Endometrium (tissue), 2 donors: Measurements from ENCODE around the gene SH3PXD2A.
A peak's percentile ranks its signal among the peaks of the same experiment; 100 is the strongest.

Source experiments
- FAIRE-seq: peaks from 2 replicates; lab custom pipeline; 2012; peaks lifted over from hg19 to GRCh38; lab: Jason Lieb, UNC
- donor health status: control.
- donor health status: control.

SH3PXD2A gene

DNA sequence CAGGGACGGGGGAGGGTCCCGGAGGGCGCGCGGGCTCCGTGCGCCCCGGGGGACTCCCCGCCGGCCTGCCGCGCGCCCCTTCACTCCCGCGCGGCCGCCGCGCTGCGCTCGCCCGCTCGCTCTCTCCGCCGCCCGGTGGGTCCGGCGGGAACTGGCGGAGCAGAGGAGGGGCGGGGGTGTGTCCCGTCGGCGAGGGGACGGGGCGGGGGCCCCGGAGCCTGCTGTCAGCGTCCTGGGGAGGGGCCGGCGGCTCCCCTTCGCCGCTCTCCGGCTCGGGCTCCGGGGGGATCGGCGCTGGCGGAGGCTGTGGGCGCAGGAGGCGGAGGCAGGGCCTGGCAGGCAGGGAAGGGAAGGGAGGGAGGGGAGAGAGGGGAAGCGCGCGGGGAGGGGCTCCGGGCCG is at the start of gene SH3PXD2A:
Gene SH3PXD2A, minus strand, starts transcription at position 153 of the 400 bp plus-strand sequence. CDS start 310 bp downstream, outside the sequence.
- FAIRE-seq = no peak

DNA sequence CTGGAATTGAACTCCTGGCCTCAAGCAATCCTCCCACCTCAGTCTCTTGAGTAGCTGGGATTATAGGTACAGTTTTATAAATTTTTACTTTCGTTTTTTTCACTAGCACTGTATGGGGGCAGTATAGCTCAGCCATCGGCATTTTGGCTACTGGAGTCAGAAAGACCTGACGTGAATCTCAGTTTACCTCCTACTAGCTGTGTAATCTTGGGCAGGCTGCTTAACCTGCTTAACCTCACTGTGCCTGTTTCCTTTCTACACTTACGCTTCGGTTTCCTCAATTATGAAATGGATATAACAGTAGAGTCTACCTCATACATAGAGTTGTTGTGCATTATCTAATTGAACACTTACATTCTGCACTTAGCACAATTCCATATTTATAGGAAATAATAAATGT is 45.9 kb upstream of the SH3PXD2A start:
- no peak for FAIRE-seq

GRCh38 chr10:103899312-103899711 is 43.9 kb upstream of the SH3PXD2A start:
- FAIRE-seq = no peak

DNA sequence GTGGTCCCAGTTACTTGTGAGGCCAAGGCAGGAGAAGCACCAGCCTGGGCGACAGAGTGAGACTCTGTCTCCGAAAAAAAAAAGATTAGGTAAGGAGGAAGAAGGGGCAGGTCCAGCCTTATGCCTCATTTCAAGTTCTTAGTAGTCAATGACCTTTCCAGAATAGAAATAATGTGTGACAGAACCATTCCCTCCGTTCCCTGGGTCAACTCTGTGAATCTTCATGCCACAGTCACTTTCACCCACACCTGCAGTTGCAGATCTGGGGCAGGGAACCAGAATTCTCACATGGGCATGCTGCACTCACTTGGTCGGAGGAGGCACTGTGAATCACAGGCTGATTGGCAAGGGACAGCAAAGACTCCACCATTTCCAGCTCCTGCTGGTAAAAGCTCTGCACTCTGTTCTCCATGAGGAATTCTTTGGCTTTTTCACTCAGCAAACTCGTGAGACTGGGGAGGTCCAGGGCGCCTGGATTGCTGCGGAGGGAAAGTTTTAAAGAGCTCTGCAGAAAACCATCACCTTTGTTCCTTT is 41.9 kb upstream of the SH3PXD2A start:
- no peak for FAIRE-seq

- FAIRE-seq = no peak
Observed at GRCh38 chr10:103896225-103896624, 40.8 kb upstream of the SH3PXD2A start.

GRCh38 chr10:103895411-103896186 is 40.2 kb upstream of the SH3PXD2A start:
- FAIRE-seq = no peak

GRCh38 chr10:103894441-103894864 is 39.1 kb upstream of the SH3PXD2A start:
- FAIRE-seq = no peak

- no peak for FAIRE-seq
Observed at GRCh38 chr10:103893817-103894216, 38.4 kb upstream of the SH3PXD2A start.

GRCh38 chr10:103892181-103892580 is 36.8 kb upstream of the SH3PXD2A start:
- no peak for FAIRE-seq

GRCh38 chr10:103890688-103891087 is 35.3 kb upstream of the SH3PXD2A start:
- FAIRE-seq = no peak

DNA sequence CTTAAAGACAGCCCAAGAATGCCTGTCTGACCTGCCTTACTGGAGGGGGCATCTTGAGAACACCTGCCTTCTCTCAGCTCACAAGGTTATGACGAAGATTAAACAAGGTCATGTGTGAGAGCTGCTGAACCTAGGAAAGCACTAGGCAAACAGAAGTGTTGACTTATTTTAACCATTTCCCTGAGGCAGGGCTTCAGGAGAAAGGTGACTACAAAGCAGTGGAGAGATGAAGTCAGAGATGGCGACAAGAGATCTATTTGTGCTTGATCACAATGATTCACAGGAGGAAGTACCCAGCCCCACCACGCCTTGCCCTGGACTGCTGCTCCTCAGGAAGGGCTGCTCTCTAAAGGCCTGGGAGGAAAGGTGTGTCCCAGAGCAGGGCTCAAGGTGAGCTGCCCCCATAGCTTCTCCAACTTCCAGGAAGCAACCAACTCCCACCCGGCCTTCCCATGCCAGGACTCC is 34.9 kb upstream of the SH3PXD2A start:
- no peak for FAIRE-seq

- FAIRE-seq = no peak
Observed at GRCh38 chr10:103889121-103889720, 33.8 kb upstream of the SH3PXD2A start.

DNA sequence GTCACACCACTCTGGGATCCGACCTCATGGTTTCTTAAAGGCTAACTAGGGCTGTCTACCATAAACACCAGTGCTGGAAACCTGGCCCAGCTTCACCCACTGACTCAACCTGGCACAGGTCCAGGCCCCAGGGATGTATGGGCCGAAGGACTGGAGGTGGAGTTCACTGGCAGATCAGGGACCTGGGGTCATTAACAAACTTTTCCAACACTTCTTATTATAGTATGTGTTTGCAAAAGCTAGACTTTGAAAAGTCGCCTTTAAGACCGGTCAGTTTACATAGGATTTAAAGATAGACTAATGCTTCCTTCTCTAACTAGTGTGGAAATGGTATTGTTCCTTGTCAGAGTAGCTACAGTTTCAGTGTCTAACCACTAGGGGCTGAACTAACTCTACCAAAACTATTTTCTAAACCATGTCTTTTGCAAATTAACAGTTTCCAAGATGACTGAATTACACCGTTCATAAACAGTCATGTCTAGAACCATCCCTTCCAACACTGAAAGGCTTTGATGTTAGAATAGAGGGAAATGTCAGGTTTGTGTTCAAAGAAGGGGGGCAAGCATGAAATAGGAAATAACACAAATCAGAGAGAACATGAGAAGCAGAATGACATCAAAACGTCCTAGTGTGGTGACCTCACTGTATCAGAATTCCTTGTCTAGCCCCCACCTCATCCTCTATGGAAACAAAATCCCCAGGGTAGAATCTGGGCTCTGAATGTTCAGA is 32.9 kb upstream of the SH3PXD2A start:
- peak; percentile 88 for FAIRE-seq

GRCh38 chr10:103885617-103886016 is 30.2 kb upstream of the SH3PXD2A start:
- no peak for FAIRE-seq

- no peak for FAIRE-seq
Observed at GRCh38 chr10:103884681-103885139, 29.3 kb upstream of the SH3PXD2A start.

DNA sequence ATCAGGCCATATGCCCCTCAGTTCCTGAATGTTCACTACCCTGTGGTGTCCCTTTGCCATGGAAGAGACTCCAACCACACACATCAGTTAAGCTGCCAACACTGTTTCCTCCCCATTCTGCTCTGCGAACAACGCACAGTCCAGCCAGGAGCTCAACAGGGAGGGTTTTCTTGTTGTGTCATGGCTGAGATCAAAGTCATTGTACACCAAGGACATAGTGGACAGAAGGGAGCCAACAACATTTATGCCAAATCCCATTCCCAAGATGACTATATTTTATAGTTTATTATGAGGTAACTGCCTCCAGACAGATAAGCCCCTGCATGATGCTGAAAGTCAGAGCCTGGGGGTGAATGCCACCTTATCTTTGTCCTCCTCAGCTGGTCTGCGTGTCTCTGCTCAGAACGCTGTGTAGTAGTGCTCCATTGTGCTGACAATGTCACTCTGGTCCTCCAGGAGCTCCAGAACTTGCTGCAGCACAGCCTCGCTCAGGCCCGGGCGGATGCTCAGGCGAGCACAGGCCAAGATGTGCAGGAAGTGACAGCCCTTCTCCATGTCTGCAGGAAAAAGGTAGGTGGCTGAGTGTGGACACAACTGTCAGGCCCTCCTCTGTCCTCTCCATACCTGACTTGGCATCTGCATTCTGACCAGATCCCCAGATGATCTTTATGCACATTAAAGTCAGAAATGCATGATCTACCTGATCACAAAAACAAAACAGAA is 27.1 kb upstream of the SH3PXD2A start:
- FAIRE-seq = no peak

- FAIRE-seq = no peak
Observed at GRCh38 chr10:103881416-103882284, 26.3 kb upstream of the SH3PXD2A start.

GRCh38 chr10:103879831-103880230 is 24.5 kb upstream of the SH3PXD2A start:
- FAIRE-seq = no peak

DNA sequence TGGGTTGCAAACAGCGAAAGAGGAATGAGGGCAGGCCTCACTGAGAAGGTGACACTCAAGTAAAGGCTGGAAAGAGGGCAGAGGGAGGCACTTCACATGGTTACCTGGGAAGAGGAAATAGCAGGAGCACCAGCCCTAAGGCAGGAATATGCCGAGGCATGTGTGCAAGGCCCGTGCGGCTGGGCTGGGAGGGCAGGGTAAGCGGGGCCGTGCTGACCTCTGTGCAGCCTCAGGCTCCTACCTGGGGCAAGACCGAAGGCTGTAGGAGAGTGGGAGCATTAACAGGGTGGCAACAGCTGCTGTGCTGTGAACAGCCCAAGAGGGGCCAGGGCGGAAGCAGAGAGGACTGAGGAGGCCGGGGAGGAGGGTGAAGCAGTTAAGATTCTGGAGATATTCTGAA is 24.0 kb upstream of the SH3PXD2A start:
- FAIRE-seq = no peak

GRCh38 chr10:103877861-103878260 is 22.5 kb upstream of the SH3PXD2A start:
- no peak for FAIRE-seq

GRCh38 chr10:103876155-103876554 is 20.8 kb upstream of the SH3PXD2A start:
- no peak for FAIRE-seq
